Activated CD4-positive, alpha-beta T cell treated with anti-CD3 and anti-CD28 coated beads, Interleukin-10, Interleukin-2, amounts not matched to agents 100 ng/mL and 50 ng/mL, durations not matched to agents 16 hours and 8 hours (primary cell): ENCODE measurements around the gene ANXA9.

Experiments
- DNase-seq: peaks from one replicate; pipeline ENCODE4 v3.0.0-alpha.2; 2020

The ANXA9 gene

DNA sequence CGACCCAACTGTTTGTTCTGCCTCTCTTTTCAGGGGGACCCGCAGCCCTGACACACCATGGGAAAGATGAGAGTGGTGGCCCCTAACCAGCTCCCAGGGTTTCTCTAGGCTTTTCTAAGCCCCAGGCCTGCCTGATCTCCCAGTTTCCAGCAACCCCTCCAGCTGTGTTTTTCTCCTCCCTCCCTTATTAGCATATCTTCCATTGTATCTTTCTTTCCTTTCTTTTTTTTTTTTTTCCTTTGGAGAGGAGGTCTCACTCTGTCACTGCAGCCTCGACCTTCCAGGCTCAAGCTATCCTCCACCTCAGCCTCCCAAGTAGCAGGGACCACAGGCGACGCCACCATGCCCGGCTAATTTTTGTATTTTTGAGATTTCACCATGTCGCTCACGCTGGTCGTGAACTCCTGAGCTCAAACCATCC lies 5.7 kb upstream of the ANXA9 start:
- no peak for DNase-seq

DNA sequence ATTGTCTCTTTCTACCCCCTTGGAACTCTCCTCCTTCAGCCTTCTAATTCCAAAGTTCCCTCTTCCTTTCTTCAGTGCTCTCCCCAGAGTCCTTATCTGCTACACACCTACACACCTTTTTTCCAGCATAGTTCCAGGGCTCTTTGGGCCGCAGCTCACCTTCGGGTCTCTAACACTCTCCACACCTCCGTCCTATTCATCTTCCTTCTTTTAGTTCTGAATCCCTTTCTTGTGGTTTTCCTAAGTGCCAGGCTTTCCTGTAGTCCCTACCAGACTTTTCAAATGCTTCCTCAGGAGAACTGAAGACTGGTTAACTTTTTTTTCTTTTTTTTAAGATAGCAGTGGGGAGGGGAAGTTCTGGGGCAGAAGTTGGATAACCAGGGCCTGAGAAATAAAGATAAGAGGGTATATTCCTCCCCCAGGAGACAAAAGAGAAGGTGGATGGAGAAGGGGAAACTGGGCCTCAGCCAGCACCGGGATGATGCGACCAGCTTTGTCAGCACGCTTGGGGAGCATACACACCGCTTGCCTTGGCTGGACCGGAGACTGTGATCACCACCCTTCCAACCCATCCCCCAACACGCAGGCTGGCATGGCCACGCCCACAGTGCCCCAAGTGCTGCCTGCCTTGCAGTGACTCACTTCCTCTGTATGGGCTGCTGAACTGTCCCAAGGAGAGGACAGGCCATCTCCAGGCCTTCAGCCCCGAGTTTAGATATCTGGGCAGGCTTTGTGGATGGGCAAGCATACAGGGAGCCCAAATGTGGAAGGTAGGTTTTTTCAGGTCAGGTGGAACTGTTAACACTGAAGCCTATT lies 5.0 kb upstream of the ANXA9 start:
- peak; percentile 94 for DNase-seq

DNA sequence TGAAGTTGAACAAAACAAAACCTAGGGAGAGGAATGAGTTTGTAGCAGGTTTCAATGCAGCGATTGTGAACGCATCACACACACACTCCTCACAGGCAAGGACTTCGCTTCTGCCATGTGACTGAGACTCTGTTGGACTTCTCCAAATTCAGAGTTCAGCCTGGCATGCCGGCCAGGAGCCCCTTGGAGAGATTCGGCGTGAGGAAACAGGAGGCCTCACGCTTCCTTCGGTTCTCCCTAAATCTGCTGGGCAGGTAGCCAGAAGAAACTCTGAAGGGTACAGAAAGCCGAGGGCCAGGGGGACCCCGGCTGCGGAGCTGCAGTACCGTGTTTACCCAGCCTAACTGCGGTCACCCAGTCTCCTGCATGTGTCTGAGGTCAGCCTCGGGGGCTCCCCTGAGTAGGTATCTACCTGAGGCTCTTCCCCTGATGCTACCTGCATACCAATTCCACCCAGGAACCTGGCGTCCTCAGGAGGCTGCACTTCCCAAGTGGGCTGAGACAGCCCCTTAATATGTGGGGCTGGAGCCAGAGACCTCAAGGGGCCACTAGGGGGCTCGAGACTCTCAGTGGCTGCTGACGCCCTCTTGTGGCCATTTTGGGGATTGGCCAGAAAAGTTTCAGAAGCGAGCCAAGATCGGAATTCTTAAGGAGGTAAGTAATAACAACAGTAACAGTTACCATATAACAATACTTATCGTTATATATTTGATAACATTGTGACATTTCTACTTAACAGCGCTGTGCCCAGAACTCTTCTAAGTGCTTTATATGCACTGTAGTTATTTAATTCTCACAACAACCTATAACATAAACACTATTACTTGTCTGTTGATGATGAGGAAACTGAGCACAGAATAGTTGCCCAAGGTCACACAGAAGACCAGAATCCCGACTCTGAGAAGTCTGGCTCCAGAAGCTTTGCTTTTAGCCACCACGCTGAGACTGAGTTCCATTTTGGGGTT lies 2.7 kb upstream of the ANXA9 start:
- DNase-seq = peak; percentile 91

DNA sequence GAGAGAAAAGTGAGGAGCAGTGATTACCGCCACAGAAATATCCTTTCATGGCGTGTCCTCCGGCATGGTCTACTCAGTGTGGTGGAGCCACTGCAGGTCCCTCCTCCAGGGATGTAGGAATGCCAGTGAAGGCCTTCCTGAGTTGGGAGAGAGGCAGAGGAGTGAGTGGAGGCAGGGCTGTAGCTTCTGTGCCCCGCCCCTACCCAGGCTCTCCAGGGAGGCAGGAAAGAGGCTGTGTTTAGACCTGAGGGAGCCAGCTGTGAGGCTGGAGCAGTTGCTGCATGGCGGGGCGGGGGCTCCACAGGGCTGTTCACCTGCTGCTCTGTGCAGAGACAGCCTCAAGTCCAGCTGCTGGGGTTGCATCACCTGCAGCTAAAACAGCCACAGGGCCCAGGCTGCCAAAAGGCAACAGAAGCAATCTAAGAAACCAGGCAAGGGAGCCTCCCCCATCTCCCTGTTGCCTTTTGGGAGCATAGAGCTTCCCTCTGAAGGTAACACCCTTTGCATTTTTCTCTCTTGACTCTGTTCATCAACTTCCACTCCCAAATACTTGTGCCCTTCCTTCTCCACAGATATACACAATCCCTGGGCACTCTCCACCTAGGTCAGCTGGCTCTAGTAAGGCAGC lies 801 bp upstream of the ANXA9 start:
- DNase-seq = no peak

- DNase-seq = no peak
Observed at GRCh38 chr1:150985179-150985825, 3.2 kb downstream of the ANXA9 start.

DNA sequence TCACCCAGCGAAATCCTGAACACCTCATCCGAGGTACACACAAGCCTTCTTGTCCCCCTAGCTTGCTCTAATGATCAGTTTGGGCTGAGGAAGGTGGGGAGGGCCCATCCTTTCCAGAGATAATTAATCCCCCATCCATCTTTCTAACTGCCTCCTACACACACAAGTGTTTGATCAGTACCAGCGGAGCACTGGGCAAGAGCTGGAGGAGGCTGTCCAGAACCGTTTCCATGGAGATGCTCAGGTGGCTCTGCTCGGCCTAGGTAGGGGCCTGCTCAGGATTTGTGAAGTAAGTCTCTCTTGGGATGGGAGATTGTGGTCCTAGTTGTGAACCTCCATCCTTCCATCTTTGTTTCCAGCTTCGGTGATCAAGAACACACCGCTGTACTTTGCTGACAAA lies 5.8 kb downstream of the ANXA9 start:
- no peak for DNase-seq

GRCh38 chr1:150992626-150993025 lies 10.5 kb downstream of the ANXA9 start:
- no peak for DNase-seq

DNA sequence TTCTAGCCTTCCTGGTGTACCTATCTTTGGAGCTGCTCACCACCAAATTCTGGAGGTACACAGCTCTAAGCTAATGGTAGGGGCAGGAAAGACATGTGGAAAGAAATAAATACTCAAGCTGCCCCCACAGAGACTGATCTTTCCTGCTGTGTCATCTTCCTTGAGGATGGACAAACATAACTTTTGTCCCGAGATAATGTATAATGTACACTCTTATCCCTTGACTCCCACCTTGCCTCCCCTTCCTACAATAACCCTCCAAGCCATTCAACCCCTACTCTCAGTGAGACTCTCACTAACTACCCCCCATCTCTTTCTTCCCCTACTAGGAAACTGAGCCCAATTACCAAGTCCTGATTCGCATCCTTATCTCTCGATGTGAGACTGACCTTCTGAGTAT lies 12.2 kb downstream of the ANXA9 start:
- DNase-seq = no peak

GRCh38 chr1:150995460-150995859 lies 13.4 kb downstream of the ANXA9 start:
- no peak for DNase-seq

- peak; percentile 30 for DNase-seq
Observed at GRCh38 chr1:150995896-150996295, 13.8 kb downstream of the ANXA9 start.

DNA sequence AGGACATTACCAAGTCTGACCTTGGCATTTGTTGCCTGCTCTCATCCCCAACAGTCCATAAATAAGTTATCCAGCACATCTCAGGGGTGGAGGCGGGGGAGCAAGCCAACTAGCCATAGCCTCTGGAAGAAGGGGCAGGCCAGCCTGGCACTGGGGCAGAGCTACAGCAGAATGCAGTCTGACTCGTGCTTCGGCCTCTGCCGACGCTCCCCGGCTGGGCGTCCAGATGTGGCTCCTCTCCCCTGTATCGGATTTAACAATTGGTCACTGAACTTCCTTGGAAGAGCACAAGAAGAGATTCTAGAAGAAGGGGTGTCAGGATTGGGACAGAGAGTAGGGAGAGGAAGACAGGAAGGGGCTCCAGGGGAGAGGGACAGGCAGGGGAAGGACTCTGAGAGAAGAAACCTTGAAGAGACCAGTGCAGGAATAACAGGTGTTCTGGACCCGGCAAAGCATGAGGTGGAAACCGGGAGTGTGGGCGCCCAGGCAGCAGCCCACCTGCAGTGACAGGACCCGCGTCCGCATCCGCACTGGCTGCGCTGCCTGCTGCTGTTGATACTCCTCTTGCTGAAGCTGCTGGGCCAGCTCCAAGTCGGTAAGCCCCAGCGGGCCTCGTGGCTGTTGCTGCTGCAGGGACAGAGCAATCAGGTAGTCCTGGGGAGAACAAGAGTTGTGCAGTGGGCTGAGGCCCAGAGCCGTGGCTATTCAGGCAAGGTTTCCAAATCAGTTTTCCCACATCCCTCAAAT lies 15.2 kb downstream of the ANXA9 start:
- no peak for DNase-seq

GRCh38 chr1:150997949-150998348 lies 15.9 kb downstream of the ANXA9 start:
- no peak for DNase-seq

DNA sequence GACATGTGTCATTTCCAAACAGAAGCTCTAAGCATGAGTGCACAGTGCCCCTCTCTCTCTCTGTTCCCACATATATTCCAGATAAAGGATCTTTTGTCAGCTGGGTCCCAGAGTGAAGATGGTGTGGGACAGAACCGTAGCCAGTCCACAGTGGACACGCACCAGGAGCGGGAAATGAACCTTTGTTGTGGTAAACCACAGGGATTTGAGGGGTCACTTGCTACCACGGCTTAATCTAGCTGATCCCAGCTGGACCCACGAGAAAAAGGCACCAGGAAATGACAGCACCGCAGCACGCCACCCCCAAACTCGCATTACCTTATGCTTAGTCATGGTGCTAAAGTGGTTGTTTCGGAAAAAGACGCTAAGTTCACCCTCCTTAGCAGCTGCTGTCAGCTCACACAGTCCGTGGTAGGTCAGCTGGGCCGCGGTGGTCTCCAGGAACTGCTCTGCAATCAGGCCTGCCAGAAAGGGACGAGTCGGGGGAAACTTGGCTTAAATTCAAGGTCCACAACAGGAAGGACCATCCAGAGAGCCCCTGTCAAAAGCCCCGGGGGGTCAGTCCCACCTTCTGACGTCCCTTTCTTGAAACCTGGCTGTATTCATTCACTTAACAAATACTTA lies 17.1 kb downstream of the ANXA9 start:
- DNase-seq = no peak

GRCh38 chr1:150999926-151000325 lies 17.8 kb downstream of the ANXA9 start:
- no peak for DNase-seq

GRCh38 chr1:151000408-151000807 lies 18.3 kb downstream of the ANXA9 start:
- no peak for DNase-seq

DNA sequence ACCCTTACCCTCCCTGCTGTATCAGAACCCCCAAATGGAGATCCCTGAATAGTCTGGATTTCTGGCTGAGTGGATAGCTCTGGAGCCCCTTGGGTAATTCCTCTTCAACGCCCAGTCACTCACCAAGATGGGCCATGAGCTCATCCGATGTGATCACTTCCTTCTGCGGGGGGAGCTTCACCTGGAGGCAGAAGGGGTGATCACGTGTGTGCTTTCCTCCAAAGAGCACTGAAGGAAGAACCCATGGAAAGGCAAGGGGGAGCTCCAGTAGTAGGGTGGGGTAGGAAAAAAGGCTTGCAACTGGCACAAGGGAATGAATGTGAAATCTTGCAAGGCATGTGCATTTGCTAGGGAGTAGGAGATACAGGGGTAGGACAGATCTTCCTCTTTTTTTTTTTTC lies 19.5 kb downstream of the ANXA9 start:
- DNase-seq = no peak

GRCh38 chr1:151002051-151002450 lies 20.0 kb downstream of the ANXA9 start:
- no peak for DNase-seq

DNA sequence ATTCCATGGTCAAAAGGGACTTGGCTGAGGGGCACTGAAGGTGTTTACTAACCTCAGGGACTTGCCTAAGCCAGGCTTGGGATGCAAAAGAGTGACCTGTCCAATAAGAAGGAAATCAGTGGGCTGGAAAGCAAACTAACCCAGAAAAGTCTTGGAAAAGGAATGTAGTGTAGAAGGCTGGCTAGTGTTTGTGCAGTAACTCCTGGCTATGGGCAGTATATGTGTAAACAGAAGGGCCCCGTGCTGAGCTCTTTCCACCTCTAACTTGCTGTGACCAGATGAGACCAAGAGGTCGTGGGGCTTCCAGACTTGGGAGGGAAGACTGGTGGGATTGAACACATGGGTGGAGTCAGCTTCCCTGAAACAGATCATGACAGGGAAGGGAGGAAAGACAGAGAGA lies 20.5 kb downstream of the ANXA9 start:
- no peak for DNase-seq

- peak; percentile 25 for DNase-seq
Observed at GRCh38 chr1:151003180-151003579, 21.1 kb downstream of the ANXA9 start.

- DNase-seq = peak; percentile 24
Observed at GRCh38 chr1:151005729-151006319, 23.7 kb downstream of the ANXA9 start.
